SKM-1 (cell line): ENCODE data around the gene CNN1.
"Not testable (repeated sequence)": the region's sequence is repeated elsewhere in the genome, so short reads cannot be mapped to it uniquely, and the experiment has no call there.

Experiments used
- DNase-seq: peaks from one replicate; lab custom pipeline; 2025; ENCODE audit not compliant: unreplicated experiment; lab: John Stamatoyannopoulos, UW

Gene CNN1

DNA sequence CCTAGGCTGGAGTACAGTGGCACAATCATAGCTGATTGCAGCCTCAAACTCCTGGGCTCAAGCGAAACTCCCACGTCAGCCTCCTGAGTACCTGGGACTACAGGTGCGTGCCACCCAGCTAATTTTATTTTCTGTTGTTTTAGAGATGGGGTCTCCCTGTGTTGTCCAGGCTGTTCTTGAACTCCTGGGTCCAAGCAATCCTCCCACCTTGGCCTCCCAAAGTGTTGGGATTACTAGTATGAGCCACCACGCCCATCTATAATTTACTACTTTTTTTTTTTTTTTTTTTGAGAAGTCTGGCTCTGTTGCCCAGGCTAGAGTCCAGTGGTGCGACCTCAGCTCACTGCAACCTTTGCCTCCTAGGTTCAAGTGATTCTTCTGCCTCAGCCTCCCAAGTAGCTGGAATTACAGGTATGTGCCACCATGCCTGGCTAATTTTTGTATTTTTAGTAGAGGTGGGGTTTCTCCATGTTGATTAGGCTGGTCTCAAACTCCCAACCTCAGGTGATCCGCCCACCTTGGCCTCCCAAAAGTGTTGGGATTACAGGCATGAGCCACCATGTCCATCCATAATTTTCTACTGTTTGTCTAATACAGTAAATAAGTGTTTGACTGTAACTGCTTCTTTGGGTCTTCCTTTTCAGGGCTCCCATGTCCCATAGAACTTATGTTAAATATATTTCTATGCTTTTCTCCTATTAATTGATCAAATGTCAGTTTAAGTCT, 25.6 kb downstream of the CNN1 start:
- not testable (repeated sequence) for DNase-seq

DNA sequence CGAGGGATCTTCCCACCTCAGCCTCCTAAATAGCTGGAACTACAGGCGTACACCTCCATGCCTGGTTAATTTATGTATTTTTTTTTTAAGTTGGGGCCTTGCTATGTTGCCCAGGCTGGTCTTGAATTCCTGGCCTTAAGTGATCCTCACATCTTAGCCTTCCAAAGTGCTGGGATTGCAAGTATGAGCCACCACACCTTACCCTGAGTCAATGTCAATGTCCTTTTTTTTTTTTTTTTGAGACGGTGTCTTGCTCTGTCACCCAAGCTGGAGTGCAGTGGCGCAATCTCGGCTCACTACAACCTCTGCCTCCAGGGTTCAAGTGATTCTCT, 27.0 kb downstream of the CNN1 start:
- DNase-seq = not testable (repeated sequence)

DNA sequence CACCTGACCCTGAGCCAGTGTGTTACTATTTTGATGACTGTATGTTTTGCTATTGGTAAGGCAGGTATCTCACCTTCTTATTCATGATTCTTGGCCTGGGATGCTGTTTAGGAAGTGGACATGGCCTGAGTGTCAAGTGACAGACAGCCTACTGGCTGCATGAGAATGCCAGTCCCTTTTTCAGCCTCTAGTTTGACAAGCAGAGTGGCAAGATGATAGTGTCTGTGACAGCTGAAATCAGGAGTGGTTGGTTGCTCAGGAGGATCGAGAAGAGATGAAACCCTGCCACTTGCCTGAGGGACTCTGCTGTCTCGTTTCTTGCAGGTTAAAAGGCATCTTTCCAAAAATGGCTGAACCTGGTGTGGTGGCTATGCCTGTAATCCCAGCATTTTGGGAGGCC, 27.5 kb downstream of the CNN1 start:
- DNase-seq = no peak

DNA sequence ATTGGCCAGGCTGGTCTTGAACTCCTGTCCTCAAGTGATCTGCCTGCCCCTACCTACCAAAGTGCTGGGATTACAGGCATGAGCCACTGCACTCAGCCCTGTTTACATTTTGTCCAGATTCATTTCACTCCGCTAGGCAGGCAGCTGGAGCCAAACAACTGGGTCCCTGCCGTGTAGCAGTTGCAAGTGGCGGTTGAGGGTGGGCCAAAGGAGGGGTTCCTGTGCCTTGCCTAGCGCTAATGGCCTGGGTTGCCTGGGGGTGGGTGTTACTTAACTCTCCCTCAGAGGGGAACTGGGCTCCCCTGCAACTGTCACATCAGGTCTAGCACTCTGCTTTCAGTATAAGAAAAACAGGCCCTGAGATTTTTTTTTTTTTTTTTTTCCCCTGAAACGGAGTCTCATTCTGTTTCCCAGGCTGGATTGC, 31.4 kb downstream of the CNN1 start:
- no peak for DNase-seq

DNA sequence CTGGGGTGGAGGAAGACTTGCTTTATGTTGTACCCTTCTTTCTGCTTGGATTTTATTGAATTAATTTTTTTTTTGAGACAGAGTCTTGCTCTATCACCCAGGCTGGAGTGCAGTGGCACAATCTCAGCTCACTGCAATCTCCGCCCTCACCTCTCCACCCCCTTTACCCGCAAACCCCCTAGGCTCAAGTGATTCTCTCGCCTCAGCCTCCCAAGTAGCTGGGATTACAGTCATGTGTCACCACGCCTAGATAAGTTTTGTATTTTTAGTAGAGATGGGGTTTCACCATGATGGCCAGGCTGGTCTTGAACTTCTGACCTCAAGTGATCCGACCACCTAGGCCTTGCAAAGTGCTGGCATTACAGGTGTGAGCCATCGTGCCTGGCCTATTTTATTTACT, 34.7 kb downstream of the CNN1 start:
- DNase-seq = not testable (repeated sequence)

DNA sequence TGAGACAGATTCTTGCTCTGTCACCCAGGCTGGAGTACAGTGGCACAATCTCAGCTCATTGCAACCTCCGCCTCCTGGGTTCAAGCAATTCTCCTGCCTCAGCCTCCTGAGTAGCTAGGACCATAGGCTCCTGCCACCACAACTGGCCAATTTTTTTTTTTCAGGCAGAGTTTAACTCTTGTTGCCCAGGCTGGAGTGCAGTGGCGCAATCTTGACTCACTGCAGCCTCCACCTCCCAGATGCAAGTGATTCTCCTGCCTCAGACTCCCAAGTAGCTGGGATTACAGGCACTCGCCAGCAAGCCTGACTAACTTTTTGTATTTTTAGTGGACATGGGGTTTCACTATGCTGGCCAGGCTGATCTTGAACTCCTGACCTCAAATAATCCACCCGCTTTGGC, 35.1 kb downstream of the CNN1 start:
- not testable (repeated sequence) for DNase-seq

DNA sequence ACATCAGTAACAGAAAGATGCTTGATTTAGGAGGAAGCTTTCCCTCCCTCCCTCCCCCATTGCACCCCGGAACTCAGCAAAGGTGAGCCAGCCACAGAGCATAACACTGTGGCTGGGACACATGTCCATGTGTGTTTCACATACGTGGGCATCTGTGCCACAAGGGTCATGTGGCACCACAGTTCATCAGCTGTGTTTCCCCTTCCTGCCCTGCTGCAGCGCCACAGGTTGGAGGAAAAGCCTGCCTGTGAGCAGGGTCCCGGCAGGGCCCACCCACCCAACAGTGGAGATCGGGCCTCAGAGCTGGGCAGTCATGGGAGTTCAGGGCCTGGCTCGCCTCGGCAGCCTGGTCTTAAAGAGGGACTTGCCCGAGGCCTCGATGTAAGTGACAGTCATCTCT, 36.0 kb downstream of the CNN1 start:
- DNase-seq = no peak

DNA sequence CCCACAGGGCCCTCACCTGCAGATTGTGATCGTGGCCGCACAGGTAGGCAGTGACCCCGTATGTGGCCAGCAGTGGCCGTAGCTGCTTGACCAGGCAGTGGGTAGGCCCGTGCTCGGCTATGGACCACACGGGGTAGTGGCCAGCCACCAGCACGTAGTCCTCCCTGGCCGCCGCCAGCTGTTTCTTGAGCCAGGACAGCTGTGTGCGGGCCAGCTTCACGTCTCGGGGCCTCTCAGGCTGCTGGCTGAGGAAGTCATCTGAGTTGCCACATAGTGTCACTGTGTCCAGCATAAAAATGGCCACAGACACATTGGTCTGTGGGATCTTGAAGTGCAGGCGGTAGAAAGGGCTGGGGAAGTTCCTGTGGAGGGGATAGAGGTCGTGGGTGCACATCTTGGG, 37.6 kb downstream of the CNN1 start:
- no peak for DNase-seq

DNA sequence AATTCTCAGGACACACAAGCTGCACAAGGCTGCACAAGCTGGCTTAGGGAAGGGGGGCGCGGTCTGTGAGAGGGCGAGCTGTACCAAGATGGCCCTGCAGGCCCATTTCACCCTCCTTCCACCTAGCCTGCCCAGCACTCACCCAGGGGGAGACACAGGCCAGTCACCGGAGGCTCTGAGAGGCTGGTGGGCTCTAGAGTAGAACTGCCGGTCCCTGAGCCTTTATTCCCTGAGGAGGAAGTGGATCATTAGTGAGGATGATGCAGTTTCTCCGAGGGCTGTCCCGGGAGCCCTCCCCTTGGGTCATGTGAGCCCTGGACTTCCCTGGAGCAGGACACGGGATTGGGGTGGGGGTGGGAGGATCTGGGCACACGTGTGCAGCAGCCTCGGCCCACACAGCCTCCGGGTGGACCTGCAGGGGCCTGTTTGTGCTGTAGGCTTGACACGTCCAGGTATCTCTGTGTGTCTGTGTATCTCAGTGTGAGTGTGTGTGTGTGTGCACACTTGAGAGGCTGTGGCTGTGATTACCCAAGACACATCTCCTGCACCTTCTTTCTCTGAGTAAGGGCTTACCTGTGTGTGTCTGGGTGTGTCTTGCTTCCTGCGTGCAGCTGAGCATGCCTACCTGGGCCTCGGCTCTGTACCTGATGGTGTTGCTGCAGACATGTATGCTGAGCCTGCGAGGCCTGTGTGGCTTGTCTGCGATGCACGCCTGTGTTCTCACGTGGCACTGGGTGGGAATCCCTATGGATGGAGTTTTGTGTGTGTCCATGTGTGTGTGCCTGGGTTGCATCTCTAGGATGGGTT, 39.0 kb downstream of the CNN1 start, which contains the start of gene ACP5:
ACP5 (minus strand) TSS at position 195 of the 807 bp plus-strand sequence. CDS start 328 bp downstream, outside the sequence.
- DNase-seq = no peak

DNA sequence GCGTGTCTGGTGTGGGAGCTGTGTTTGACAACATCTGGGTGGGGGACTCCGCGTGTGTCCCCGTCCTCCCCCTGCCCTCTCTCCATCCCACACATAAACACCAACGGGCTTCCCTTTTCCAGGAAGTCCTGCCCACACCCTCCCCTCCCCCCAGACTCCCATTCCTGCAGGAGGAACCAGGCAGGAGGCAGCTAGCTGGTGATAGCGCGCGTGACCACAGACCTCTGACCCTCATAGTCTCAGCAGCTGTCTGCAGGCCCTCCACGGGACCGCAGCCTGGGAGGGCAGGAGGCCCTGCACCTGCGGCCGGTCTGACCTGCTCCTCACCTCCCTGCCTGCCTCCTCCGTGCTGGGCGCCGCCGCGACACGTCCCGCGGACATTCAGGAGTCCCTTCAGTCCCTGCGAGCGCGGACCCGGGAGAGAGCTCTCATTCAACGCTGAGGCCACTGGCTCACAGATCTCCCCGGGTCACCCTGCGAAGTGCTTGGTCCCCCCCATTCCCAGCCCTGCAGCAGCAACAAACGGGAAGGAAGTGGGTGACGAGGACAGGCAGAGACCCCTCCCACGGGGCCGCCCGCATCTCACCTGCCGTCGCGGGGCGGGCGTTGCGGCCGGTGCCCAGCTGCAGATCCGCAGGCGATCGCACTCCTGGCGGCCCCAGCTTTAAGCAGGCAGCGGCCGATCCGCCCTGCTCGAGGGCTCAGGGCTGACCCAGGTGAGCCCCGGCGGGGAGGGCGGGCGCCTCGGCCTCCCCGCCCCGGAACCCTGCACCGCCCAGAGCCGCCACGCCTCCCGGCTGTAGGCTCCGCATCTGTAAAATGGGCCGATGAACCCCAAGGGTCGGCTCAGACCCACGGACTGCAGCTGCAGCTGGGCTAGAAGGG, 39.8 kb downstream of the CNN1 start:
- no peak for DNase-seq

DNA sequence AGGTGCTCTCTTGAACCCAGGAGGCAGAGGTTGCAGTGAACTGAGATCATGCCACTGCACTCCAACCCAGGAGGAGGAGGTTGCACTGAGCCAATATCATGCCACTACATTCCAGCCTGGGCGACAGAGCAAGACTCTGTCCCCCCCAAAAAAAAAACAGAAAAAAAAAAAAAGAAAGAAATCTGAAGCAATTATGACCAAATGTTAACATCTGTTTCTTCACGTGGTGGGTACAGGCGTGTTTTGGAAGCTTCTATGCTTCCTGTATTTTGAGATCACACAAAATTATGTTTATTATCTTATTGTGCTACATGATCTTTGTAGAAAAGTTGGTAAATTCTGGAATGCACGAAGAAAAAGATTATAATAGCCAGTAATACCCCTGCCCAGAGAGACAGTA, 41.5 kb downstream of the CNN1 start:
- DNase-seq = no peak

DNA sequence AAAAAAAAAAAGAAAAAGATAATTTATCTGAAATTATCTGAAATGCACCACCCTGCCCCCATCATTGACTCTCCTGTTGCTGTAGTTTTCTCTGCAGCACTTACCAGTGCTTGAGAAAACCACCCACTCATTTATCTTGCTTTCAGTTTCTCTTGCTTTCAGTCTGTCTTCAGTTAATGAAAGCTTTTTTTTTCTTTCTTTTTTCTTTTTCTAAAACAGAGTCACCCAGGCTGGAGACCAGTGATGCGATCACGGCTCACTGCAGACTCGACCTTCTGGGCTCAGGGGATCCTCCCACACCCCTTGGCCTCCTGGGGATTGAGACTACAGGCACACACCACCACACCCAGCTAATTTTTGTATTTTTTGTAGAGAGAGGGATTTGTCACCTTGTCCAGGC, 43.1 kb downstream of the CNN1 start:
- no peak for DNase-seq

DNA sequence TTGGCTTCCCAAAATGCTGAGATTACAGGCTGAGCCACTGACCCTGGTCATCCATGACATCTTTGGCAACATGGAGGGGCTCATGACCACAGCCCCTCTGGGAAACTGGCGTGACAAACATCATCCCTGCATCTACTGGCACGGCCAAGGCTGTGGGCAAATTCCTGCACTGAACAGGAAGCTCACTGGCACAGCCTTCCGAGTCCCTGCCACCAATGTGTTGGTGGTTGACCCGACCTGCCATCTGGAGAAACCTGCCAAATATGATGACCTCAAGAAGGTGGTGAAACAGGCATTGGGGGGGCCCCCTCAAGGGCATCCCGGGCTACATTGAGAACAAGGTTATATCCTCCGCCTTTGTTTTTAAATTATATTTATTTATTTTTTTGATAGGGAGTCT, 47.7 kb downstream of the CNN1 start:
- no peak for DNase-seq

DNA sequence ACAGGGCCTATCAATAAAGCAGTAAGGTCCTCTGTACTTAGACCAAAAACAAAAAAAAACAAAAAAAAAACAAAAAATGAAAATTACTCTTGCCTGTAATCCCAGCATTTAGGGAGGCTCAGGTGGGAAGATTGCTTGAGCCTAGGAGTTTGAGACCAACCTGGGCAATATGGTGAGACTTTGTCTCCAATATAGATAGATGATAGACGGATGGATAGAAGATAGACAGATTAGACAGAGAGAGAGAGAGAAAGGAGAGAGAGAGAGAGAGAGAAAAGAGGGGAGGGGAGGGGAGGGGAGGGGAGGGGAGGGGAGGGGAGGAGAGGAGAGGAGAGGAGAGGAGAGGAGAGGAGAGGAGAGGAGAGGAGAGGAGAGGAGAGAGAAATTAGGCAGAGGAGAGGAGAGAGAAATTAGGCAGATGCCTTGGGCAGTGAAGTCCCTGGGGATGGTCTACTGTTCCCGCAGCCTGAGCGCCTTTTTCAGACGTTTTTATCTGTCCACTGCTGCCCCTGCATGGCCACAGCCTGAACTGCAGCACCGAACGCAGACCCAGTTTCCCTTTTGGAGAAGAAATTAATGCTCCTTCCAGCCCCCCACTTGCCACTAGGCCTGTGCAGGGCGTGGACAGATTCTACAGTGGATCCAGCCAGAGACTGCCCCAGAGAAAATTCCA, 48.8 kb downstream of the CNN1 start:
- DNase-seq = peak; percentile 57

DNA sequence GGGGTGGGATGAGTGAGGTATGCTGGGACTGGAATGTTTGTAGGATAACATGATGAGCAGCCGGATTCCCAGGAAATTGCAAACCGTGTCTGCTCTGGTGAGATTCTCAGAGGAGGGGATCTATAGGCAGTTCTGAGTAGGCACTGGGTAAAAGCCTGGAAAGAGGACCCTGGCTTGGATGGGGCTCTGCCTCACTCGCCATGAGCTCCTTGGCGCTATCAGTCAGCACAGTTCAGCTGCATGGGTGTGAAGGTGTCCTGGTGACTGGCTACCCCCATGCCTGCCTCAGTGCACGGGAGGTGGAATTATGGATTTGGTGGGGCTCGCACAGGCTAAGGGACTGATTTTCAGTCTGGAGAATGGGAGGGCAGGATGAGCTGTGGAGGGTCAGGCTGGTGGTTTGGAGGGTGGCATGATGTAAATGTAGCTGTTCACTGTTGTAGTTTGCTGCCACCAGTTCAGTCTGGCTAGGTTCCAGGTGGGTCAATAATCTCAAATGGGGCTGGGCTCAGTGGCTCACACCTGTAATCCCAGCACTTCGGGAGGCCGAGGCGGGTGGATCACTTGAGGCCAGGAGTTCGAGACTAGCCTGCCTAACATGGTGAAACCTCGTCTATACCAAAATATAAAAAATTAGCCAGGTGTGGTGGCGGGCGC, 49.5 kb downstream of the CNN1 start:
- no peak for DNase-seq

DNA sequence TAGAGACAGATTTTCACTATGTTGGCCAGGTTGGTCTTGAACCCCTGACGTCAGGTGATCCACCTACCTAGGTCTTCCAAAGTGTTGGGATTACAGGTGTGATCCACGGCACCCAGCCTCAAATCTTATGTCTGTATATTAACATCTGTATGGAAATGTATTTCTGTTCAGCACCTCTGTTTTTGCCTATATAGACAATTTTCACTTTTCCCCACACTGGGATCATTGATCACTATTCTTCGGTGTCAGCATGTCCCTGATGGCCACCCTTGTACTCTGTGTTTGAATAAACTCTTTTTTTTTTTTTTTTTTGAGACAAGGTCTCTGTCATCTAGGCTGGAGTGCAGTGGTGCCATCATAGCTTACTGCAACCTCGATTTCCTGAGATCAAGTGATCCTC, 55.4 kb downstream of the CNN1 start:
- DNase-seq = no peak

DNA sequence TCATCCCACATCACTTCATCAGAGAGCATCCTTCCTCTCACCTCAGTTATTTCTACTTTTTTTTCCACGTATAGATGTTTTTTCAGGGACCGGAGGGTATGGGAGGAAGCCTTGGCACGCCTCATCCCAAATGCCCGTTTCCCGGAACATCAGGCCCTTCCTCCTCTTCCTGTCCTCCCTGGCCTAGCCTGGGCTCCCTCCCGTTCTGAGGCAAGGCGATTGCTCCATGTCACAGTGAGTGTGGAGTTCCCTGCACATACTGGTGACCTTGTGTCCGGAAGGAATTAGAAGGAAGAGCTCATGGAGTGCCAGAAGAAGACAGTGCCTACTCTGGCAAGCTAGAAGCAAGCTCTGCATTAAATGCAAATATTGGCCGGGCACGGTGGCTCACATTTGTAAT, 57.5 kb downstream of the CNN1 start:
- DNase-seq = no peak

DNA sequence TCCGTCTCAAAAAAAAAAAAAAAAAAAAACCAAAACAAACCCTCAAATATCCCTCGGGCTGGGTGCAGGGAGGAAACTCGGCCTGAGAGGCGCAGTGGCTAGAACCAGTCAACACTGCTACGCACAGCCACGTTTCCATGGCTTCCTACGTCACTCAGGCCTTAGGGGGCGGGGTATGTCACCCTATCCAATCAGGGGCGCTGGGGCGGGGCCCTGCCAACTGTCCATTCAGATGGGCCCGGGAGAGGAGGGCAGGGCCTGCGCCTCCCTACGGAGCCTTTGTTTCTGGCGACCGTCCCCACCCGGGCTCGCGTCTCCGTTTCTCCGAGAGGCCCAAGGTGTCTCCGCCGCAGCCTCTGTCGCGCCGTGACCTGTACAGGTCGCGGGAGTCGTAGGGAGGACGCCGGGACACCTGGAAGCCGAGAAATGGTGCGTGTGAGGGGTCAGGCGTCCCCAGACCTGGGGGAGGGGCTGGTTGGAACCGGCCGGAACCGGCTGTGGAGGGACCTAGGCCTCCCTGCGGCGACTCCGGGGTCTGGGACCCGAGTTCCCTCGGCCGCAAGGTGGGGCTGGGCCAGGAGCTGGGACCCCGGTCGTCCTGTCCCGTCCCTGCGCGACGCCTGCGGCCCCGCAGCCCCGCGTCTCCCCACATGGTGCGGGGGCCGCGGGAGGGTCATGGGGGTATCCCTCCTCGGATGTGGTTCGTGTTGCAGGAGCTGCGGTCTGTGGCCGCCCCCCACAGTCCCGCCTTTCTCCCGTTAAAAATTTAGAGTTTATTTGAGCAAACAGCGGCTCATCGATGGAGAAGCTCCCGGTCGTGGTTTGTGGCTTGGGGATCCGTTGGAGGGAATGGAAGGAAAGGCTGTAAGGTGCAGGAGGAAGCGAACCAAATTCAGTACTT, 58.8 kb downstream of the CNN1 start, which contains the start of gene ZNF627:
ZNF627 (plus strand) TSS at position 282 of the 901 bp plus-strand sequence; CDS start at position 427, 145 bp downstream.
- peak; percentile 96 for DNase-seq

DNA sequence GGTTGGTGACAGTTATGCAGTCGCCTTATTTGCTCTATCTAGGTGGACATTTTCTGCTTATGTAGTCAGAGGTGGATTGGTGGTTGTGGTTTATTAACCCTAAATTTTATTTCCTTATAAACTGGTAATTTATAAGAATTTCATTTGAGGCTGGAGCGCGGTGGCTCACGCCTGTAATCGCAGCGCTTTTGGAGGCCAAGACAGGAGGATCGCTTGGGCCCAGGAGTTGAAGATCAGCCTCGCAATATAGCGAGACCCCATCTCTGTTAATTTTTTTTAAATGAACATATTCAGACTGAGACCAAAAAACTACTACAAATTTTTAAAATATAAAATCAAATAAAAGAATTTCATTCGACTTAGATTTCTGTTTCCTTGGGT, 59.4 kb downstream of the CNN1 start:
- DNase-seq = no peak
